ENCODE data around the gene REG1B.

- TF ChIP-seq CTCF (IDR thresholded peaks at IDR 0.05; ENCODE audit: insufficient read depth, low read length, poor library complexity, severe bottlenecking) (no peak), EZH2phosphoT487 (conservative IDR thresholded peaks at IDR 0.05; ENCODE audit: low read length) (no peak)
Measured at GRCh38 chr2:79125721-79125985, 37.9 kb upstream of the REG1B start.
